Measurements from ENCODE around the gene PELI1.
A peak's percentile ranks its signal among the peaks of the same experiment; 100 is the strongest.

The PELI1 gene

GRCh38 chr2:64144057-64145013 lies at the start of gene PELI1:
Gene PELI1 (minus strand): TSS chr2:64144420. CDS start chr2:64108310, 36,110 bp downstream.
- DNase-seq = peak; percentile 99

GRCh38 chr2:64193491-64193890 lies 49.3 kb upstream of the PELI1 start:
- DNase-seq = no peak

- DNase-seq = no peak
Observed at GRCh38 chr2:64192664-64193105, 48.5 kb upstream of the PELI1 start.

- no peak for DNase-seq
Observed at GRCh38 chr2:64192125-64192479, 47.9 kb upstream of the PELI1 start.

- no peak for DNase-seq
Observed at GRCh38 chr2:64189586-64189985, 45.4 kb upstream of the PELI1 start.

- DNase-seq = no peak
Observed at GRCh38 chr2:64189167-64189566, 44.9 kb upstream of the PELI1 start.

- DNase-seq = no peak
Observed at GRCh38 chr2:64186699-64187605, 42.7 kb upstream of the PELI1 start.

GRCh38 chr2:64179582-64180321 lies 35.5 kb upstream of the PELI1 start:
- DNase-seq = no peak

GRCh38 chr2:64177315-64177714 lies 33.1 kb upstream of the PELI1 start:
- no peak for DNase-seq

- DNase-seq = no peak
Observed at GRCh38 chr2:64175419-64176197, 31.4 kb upstream of the PELI1 start.

GRCh38 chr2:64173156-64174135 lies 29.2 kb upstream of the PELI1 start:
- DNase-seq = no peak

- no peak for DNase-seq
Observed at GRCh38 chr2:64168756-64169155, 24.5 kb upstream of the PELI1 start.

GRCh38 chr2:64168201-64168600 lies 24.0 kb upstream of the PELI1 start:
- no peak for DNase-seq

- no peak for DNase-seq
Observed at GRCh38 chr2:64166637-64167420, 22.6 kb upstream of the PELI1 start.

GRCh38 chr2:64166212-64166611 lies 22.0 kb upstream of the PELI1 start:
- DNase-seq = no peak

- DNase-seq = peak; percentile 5
Observed at GRCh38 chr2:64165706-64166105, 21.5 kb upstream of the PELI1 start.

GRCh38 chr2:64164629-64165028 lies 20.4 kb upstream of the PELI1 start:
- no peak for DNase-seq

GRCh38 chr2:64162516-64162915 lies 18.3 kb upstream of the PELI1 start:
- no peak for DNase-seq

- DNase-seq = no peak
Observed at GRCh38 chr2:64157792-64158191, 13.6 kb upstream of the PELI1 start.

GRCh38 chr2:64153811-64154210 lies 9.6 kb upstream of the PELI1 start:
- no peak for DNase-seq
